HCT116 (cell line): ENCODE results near the gene EIF4E2. TPM values are rescaled to one million over a fixed set of nuclear protein-coding genes. Genes with fewer than 3 reads are reported as not detected.

Experiments used
- ATAC-seq: fragments of 200-7000 bp; cut with Tn5 transposase; 2 replicates; pipeline ENCODE4 v1.9.1; 2020; ENCODE audit warnings: mild to moderate bottlenecking, moderate library complexity
- BruUV-seq: library from RNA; stranded (reverse); fragments of 400-500 nt; replicated peaks from 2 replicates; lab custom pipeline; 2021; lab: Mats Ljungman, UMichigan
- CTCF ChIA-PET: fragments of 300-600 bp; sonication (Branson Sonifier 250); formaldehyde crosslinking; loops from one replicate; lab custom pipeline; 2021; ENCODE audit warnings: antibody characterized with exemption; lab: Charles Lee
- POLR2A ChIA-PET: fragments of 300-600, 350-600 bp; sonication (Branson Sonifier 250); formaldehyde crosslinking; loops from one replicate; lab custom pipeline; 2021; ENCODE audit warnings: antibody characterized with exemption; lab: Charles Lee
- RAD21 ChIA-PET, 2 experiments: fragments of 300-600 bp; sonication (Branson Sonifier 250); formaldehyde crosslinking; loops; one replicate each; lab custom pipeline; 2023; ENCODE audit warnings: low total read pairs in 2 of 2; ENCODE audit not compliant: uncharacterized antibody in 2 of 2, unreplicated experiment in 2 of 2, low non-redundant PET in 1 of 2; lab: Charles Lee
- DNase-seq: peaks from one replicate; pipeline ENCODE4 v3.0.0-alpha.2; 2010; ENCODE audit warnings: low read depth, low spot score
- H2AFZ ChIP-seq: fragments of 200-600 bp; shearing (Covaris generic), sonication (generic); 2 replicates; pipeline ENCODE4 v1.6.1; 2017; ENCODE audit warnings: low read depth, mixed run types, mixed read lengths, antibody characterized with exemption, low read length; ENCODE audit not compliant: poor library complexity, severe bottlenecking
- H3K27ac ChIP-seq: 2 replicates; pipeline ENCODE4 v1.5.1; 2012; ENCODE audit warnings: low read depth, low read length
- H3K27me3 ChIP-seq: fragments of 200-600 bp; sonication (generic); 2 replicates; pipeline ENCODE4 v1.6.1; 2016; ENCODE audit warnings: mixed run types, low read length, mixed read lengths; ENCODE audit not compliant: insufficient read depth
- H3K36me3 ChIP-seq, 2 experiments: fragments of 200-500 bp in 1 of 2; fragments of 200-600 bp in 1 of 2; sonication (Bioruptor generic) in 1 of 2; sonication (generic) in 1 of 2; 2 replicates each; pipeline versions ENCODE4 v1.5.1 to v1.6.1; 2014 to 2016; ENCODE audit warnings: low read length in 2 of 2, inconsistent platforms in 1 of 2, mixed read lengths in 1 of 2, mixed run types in 1 of 2; ENCODE audit not compliant: insufficient read depth in 2 of 2, control insufficient read depth in 1 of 2
- H3K4me1 ChIP-seq, 2 experiments: fragments of 200-600 bp in 1 of 2; sonication (generic) in 1 of 2; 2 replicates each; pipeline versions ENCODE4 v1.5.1 to v1.6.1; 2012 to 2017; ENCODE audit warnings: low read length in 2 of 2, inconsistent platforms in 1 of 2, mild to moderate bottlenecking in 1 of 2, mixed read lengths in 1 of 2, mixed run types in 1 of 2, moderate library complexity in 1 of 2; ENCODE audit not compliant: insufficient read depth in 2 of 2, control insufficient read depth in 1 of 2
- H3K4me2 ChIP-seq: fragments of 200-600 bp; sonication (generic); 2 replicates; pipeline ENCODE4 v1.6.1; 2017; ENCODE audit warnings: mixed run types, low read length, mixed read lengths
- H3K4me3 ChIP-seq, 2 experiments: fragments of 200-600 bp in 1 of 2; sonication (generic) in 1 of 2; replicated peaks in 1 of 2; 2 replicates each; pipeline ENCODE4 v1.5.1; 2011 to 2016; ENCODE audit warnings: low read length in 2 of 2, control low read depth in 1 of 2, low read depth in 1 of 2, mild to moderate bottlenecking in 1 of 2, mixed read lengths in 1 of 2, mixed run types in 1 of 2
- H3K79me2 ChIP-seq: fragments of 200-600 bp; sonication (generic); 2 replicates; pipeline ENCODE4 v1.6.1; 2017; ENCODE audit warnings: mild to moderate bottlenecking, mixed run types, low read length, moderate library complexity, mixed read lengths; ENCODE audit not compliant: insufficient read depth
- H3K9ac ChIP-seq: fragments of 200-600 bp; sonication (generic); 2 replicates; pipeline ENCODE4 v1.6.1; 2016; ENCODE audit warnings: low read length, mixed read lengths
- H3K9me2 ChIP-seq: fragments of 200-600 bp; sonication (generic), shearing (Covaris generic); 2 replicates; pipeline ENCODE4 v1.6.1; 2017; ENCODE audit warnings: mixed run types, mild to moderate bottlenecking, moderate library complexity; ENCODE audit not compliant: insufficient read depth
- H3K9me3 ChIP-seq, 2 experiments: fragments of 200-500 bp in 1 of 2; fragments of 200-600 bp in 1 of 2; sonication (Bioruptor generic) in 1 of 2; sonication (generic) in 1 of 2; 2 replicates each; pipeline ENCODE4 v1.6.1; 2014 to 2017; ENCODE audit warnings: low read length in 2 of 2, mixed read lengths in 2 of 2, inconsistent platforms in 1 of 2, low read depth in 1 of 2, mild to moderate bottlenecking in 1 of 2, mixed run types in 1 of 2, moderate library complexity in 1 of 2; ENCODE audit not compliant: control insufficient read depth in 1 of 2, insufficient read depth in 1 of 2
- H4K20me1 ChIP-seq: fragments of 200-600 bp; sonication (generic), shearing (Covaris generic); 2 replicates; pipeline ENCODE4 v1.6.1; 2017; ENCODE audit warnings: mixed run types, mild to moderate bottlenecking, moderate library complexity; ENCODE audit not compliant: insufficient read depth
- CBX3 ChIP-seq: IDR thresholded peaks from 2 replicates; pipeline ENCODE4 v1.6.1; 2012; ENCODE audit warnings: low read depth
- CEBPB ChIP-seq: IDR thresholded peaks from 2 replicates; pipeline ENCODE4 v1.6.1; 2012; ENCODE audit warnings: low read depth
- CTCF ChIP-seq, 3 experiments: fragments of 200-600 bp in 1 of 3; sonication (generic) in 1 of 3; IDR thresholded peaks in 2 of 3; conservative IDR thresholded peaks in 1 of 3; 2 replicates each; pipeline ENCODE4 v1.5.1; 2012 to 2017; ENCODE audit warnings: low read depth in 2 of 3, low read length in 2 of 3, antibody characterized with exemption in 1 of 3, borderline replicate concordance in 1 of 3, control low read depth in 1 of 3, mild to moderate bottlenecking in 1 of 3, mixed read lengths in 1 of 3, mixed run types in 1 of 3, moderate library complexity in 1 of 3; ENCODE audit not compliant: insufficient read depth in 1 of 3
- ELF1 ChIP-seq: IDR thresholded peaks from 2 replicates; pipeline ENCODE4 v1.6.1; 2012; ENCODE audit warnings: low read depth, borderline replicate concordance
- EZH2 ChIP-seq: fragments of 200-600 bp; sonication (generic); IDR thresholded peaks from 2 replicates; pipeline ENCODE4 v1.6.1; 2017; ENCODE audit warnings: antibody characterized with exemption, mixed run types
- EZH2phosphoT487 ChIP-seq: fragments of 200-600 bp; IDR thresholded peaks from 2 replicates; pipeline ENCODE4 v1.6.1; 2018; ENCODE audit warnings: antibody characterized with exemption, borderline replicate concordance
- FOSL1 ChIP-seq: IDR thresholded peaks from 2 replicates; pipeline ENCODE4 v1.6.1; 2012; ENCODE audit warnings: low read depth
- JUND ChIP-seq: IDR thresholded peaks from 2 replicates; pipeline ENCODE4 v1.6.1; 2012
- MAX ChIP-seq: IDR thresholded peaks from 2 replicates; pipeline ENCODE4 v1.6.1; 2012
- POLR2A ChIP-seq: IDR thresholded peaks from 2 replicates; pipeline ENCODE4 v1.7.0; 2011; ENCODE audit warnings: borderline replicate concordance; ENCODE audit not compliant: insufficient read depth, insufficient read length; ENCODE audit errors: extremely low read depth
- POLR2AphosphoS5 ChIP-seq: IDR thresholded peaks from 2 replicates; pipeline ENCODE4 v1.6.1; 2011; ENCODE audit warnings: mild to moderate bottlenecking, low read depth, low read length, moderate library complexity
- SIN3A ChIP-seq: IDR thresholded peaks from 2 replicates; pipeline ENCODE4 v1.6.1; 2012; ENCODE audit warnings: low read depth
- SRF ChIP-seq: IDR thresholded peaks from 2 replicates; pipeline ENCODE4 v1.6.1; 2012; ENCODE audit warnings: low read depth
- TCF7L2 ChIP-seq: IDR thresholded peaks from 2 replicates; pipeline ENCODE4 v1.7.0; 2011; ENCODE audit warnings: borderline replicate concordance, inconsistent platforms; ENCODE audit not compliant: insufficient read depth, insufficient read length; ENCODE audit errors: extremely low read depth
- YY1 ChIP-seq: IDR thresholded peaks from 2 replicates; pipeline ENCODE4 v1.6.1; 2011; ENCODE audit warnings: low read length, low read depth, moderate library complexity, mild to moderate bottlenecking; ENCODE audit not compliant: insufficient replicate concordance; ENCODE audit errors: extremely low read depth
- ZBTB33 ChIP-seq: IDR thresholded peaks from 2 replicates; pipeline ENCODE4 v1.6.1; 2011; ENCODE audit warnings: mild to moderate bottlenecking, low read length, moderate library complexity; ENCODE audit not compliant: insufficient replicate concordance; ENCODE audit errors: extremely low read depth
- ZNF274 ChIP-seq: fragments of 200-500 bp; sonication (Bioruptor generic); IDR thresholded peaks from 2 replicates; pipeline ENCODE4 v1.6.1; 2014; ENCODE audit warnings: mild to moderate bottlenecking, low read depth, low read length, inconsistent platforms
- intact Hi-C: fragments of 100-400 bp; cut with micrococcal nuclease; formaldehyde crosslinking; loops from 2 replicates; pipeline ENCODE4 v1.10.0; 2022
- total RNA-seq: library from RNA; stranded (reverse); gene quantifications from one replicate; pipeline ENCODE4 v1.2.1, GENCODE V29; 2021; ENCODE audit not compliant: unreplicated experiment
- TF ChIP-seq, protein P1 (sequence below): IDR thresholded peaks from 2 replicates; pipeline ENCODE4 v1.6.1; 2012; ENCODE audit warnings: low read depth

The EIF4E2 gene
- total RNA-seq, 1 experiment from 2014 or later, result 58.6 TPM

DNA sequence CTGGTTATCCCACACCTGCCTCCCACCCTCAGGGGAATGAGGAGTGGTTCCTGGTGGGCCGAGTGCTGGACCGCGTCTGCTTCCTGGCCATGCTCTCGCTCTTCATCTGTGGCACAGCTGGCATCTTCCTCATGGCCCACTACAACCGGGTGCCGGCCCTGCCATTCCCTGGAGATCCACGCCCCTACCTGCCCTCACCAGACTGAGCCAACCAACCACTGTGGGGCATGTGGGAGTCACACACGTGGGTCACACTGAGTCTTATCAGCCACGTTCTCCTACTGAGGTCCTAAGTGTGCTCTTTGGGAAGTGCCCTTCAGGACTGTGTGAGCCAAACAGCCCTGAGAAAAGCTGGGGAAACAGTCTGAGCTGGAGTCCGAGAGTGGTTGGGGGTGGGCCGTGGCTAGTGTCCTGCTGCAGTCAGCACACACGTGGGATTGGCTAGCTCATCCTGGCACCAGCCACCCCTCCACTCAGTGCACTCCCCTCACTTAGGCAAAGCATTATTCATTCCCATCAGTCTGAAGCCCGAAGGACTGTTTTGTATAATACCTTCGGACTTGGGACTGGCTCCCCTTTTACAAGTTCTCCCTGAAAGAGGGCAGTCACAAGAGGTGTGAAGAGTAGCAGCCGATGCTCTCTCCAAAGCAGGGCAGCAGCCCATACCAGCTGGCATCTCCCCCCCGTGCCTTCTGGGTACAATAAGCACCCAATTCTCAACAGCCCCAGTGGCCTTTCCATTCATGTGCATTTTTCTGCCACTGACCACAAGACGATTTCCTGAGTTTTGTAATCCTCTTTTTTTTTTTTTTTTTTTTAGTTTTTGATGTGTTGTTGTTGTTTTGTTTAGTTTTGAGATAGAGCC, 4.7 kb upstream of the EIF4E2 start:
- RAD21 ChIA-PET, result no interaction called here
- H3K9me2 ChIP-seq, result no peaks in the 10 kb centered on the region
- POLR2A ChIA-PET, result no interaction called here
- H3K36me3 ChIP-seq, result peaks cover 2 to 12% of the 10 kb centered on the region in 2 experiments; a peak in 2 of 4 replicates
- H3K27ac ChIP-seq, result no peak overlapping the region
- ATAC-seq (no peak), DNase-seq (no peak)
- H3K27me3 ChIP-seq, result no peaks in the 10 kb centered on the region
- no peak overlapping the region for H3K9ac ChIP-seq
- no peak overlapping the region for H3K4me3 ChIP-seq
- H3K4me1 ChIP-seq, result peaks cover 0 to 7% of the 10 kb centered on the region in 2 experiments; a peak in 2 of 4 replicates
- intact Hi-C loops, result no loop called here
- H2AFZ ChIP-seq, result no peak overlapping the region
- H3K9me3 ChIP-seq, result no peaks in the 10 kb centered on the region; a peak in 1 of 4 replicates
- no peaks in the 10 kb centered on the region for H4K20me1 ChIP-seq
- CTCF ChIA-PET, result no interaction called here
- H3K4me2 ChIP-seq, result no peak overlapping the region
- peaks cover 31% of the 10 kb centered on the region for H3K79me2 ChIP-seq
- TF ChIP-seq CBX3 (no peak), SIN3A (no peak), ZBTB33 (no peak), POLR2A (no peak), CEBPB (no peak), ZNF274 (no peak), ELF1 (no peak), FOSL1 (no peak), SRF (no peak), MAX (no peak), POLR2AphosphoS5 (no peak), EZH2 (no peak), JUND (no peak), CTCF (IDR thresholded peaks at IDR 0.05 in 2 of 3, conservative IDR thresholded peaks at IDR 0.05 in 1 of 3; ENCODE audit: borderline replicate concordance in 1 of 3, insufficient read depth in 1 of 3, low read depth in 2 of 3, low read length in 2 of 3) (no peak), TCF7L2 (no peak), EZH2phosphoT487 (no peak), YY1 (no peak)
- TF ChIP-seq, protein P1, sequence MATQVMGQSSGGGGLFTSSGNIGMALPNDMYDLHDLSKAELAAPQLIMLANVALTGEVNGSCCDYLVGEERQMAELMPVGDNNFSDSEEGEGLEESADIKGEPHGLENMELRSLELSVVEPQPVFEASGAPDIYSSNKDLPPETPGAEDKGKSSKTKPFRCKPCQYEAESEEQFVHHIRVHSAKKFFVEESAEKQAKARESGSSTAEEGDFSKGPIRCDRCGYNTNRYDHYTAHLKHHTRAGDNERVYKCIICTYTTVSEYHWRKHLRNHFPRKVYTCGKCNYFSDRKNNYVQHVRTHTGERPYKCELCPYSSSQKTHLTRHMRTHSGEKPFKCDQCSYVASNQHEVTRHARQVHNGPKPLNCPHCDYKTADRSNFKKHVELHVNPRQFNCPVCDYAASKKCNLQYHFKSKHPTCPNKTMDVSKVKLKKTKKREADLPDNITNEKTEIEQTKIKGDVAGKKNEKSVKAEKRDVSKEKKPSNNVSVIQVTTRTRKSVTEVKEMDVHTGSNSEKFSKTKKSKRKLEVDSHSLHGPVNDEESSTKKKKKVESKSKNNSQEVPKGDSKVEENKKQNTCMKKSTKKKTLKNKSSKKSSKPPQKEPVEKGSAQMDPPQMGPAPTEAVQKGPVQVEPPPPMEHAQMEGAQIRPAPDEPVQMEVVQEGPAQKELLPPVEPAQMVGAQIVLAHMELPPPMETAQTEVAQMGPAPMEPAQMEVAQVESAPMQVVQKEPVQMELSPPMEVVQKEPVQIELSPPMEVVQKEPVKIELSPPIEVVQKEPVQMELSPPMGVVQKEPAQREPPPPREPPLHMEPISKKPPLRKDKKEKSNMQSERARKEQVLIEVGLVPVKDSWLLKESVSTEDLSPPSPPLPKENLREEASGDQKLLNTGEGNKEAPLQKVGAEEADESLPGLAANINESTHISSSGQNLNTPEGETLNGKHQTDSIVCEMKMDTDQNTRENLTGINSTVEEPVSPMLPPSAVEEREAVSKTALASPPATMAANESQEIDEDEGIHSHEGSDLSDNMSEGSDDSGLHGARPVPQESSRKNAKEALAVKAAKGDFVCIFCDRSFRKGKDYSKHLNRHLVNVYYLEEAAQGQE, result no peak
- BruUV-seq, result no TSS peak
